ENCODE results near the gene DMRTC1B. TPM values are rescaled to one million over a fixed set of nuclear protein-coding genes. Genes with fewer than 3 reads are reported as not detected.
"Not testable (repeated sequence)": the region's sequence is repeated elsewhere in the genome, so short reads cannot be mapped to it uniquely, and the experiment has no call there.

The DMRTC1B gene
- total RNA-seq = not detected

- not testable (repeated sequence) for DNase-seq (ENCODE audit: low spot score)
Observed at GRCh38 chrX:72776653-72777466, at the start of gene DMRTC1B. TSS of gene DMRTC1B (plus strand) at chrX:72776890. CDS start at chrX:72845136, 68,246 bp downstream.

- DNase-seq (ENCODE audit: low spot score) = no peak
Observed at GRCh38 chrX:72727846-72728245, 48.8 kb upstream of the DMRTC1B start.

- DNase-seq (ENCODE audit: low spot score) = not testable (repeated sequence)
Observed at GRCh38 chrX:72733636-72734035, 43.1 kb upstream of the DMRTC1B start.

GRCh38 chrX:72735561-72735960 lies 41.1 kb upstream of the DMRTC1B start:
- no peak for DNase-seq (ENCODE audit: low spot score)

- not testable (repeated sequence) for DNase-seq (ENCODE audit: low spot score)
Observed at GRCh38 chrX:72745546-72745945, 31.1 kb upstream of the DMRTC1B start.

- DNase-seq (ENCODE audit: low spot score) = not testable (repeated sequence)
Observed at GRCh38 chrX:72748545-72748944, 28.1 kb upstream of the DMRTC1B start.

- not testable (repeated sequence) for DNase-seq (ENCODE audit: low spot score)
Observed at GRCh38 chrX:72760454-72760853, 16.2 kb upstream of the DMRTC1B start.

- DNase-seq (ENCODE audit: low spot score) = not testable (repeated sequence)
Observed at GRCh38 chrX:72777467-72777790, 739 bp downstream of the DMRTC1B start.

- DNase-seq (ENCODE audit: low spot score) = not testable (repeated sequence)
Observed at GRCh38 chrX:72778146-72778545, 1.5 kb downstream of the DMRTC1B start.

GRCh38 chrX:72782560-72782959 lies 5.9 kb downstream of the DMRTC1B start, which contains the start of gene FAM236B:
TSS of gene FAM236B (minus strand) at chrX:72782660. CDS start at chrX:72782560, 100 bp downstream.
- not testable (repeated sequence) for DNase-seq (ENCODE audit: low spot score)

GRCh38 chrX:72783365-72783936 lies 6.8 kb downstream of the DMRTC1B start:
- DNase-seq (ENCODE audit: low spot score) = not testable (repeated sequence)

GRCh38 chrX:72783964-72784363 lies 7.3 kb downstream of the DMRTC1B start:
- not testable (repeated sequence) for DNase-seq (ENCODE audit: low spot score)

- not testable (repeated sequence) for DNase-seq (ENCODE audit: low spot score)
Observed at GRCh38 chrX:72788142-72788541, 11.5 kb downstream of the DMRTC1B start.

GRCh38 chrX:72790390-72790789 lies 13.7 kb downstream of the DMRTC1B start:
- DNase-seq (ENCODE audit: low spot score) = not testable (repeated sequence)

- not testable (repeated sequence) for DNase-seq (ENCODE audit: low spot score)
Observed at GRCh38 chrX:72808110-72808509, 31.4 kb downstream of the DMRTC1B start, which contains the start of gene FAM236D. TSS of gene FAM236D (minus strand) at chrX:72808210. CDS start at chrX:72808110, 100 bp downstream.

- DNase-seq (ENCODE audit: low spot score) = not testable (repeated sequence)
Observed at GRCh38 chrX:72830701-72831100, 54.0 kb downstream of the DMRTC1B start.

- DNase-seq (ENCODE audit: low spot score) = not testable (repeated sequence)
Observed at GRCh38 chrX:72837532-72837931, 60.8 kb downstream of the DMRTC1B start.

- DNase-seq (ENCODE audit: low spot score) = not testable (repeated sequence)
Observed at GRCh38 chrX:72882898-72883297, 106.2 kb downstream of the DMRTC1B start.

GRCh38 chrX:72889740-72890139 lies 113.0 kb downstream of the DMRTC1B start:
- DNase-seq (ENCODE audit: low spot score) = not testable (repeated sequence)
